ENCODE results near the gene LMF1. TPM values are rescaled to one million over a fixed set of nuclear protein-coding genes. Genes with fewer than 3 reads are reported as not detected.

LMF1 gene
- total RNA-seq, 1 donor from 2014 or later = 2.1 TPM

DNA sequence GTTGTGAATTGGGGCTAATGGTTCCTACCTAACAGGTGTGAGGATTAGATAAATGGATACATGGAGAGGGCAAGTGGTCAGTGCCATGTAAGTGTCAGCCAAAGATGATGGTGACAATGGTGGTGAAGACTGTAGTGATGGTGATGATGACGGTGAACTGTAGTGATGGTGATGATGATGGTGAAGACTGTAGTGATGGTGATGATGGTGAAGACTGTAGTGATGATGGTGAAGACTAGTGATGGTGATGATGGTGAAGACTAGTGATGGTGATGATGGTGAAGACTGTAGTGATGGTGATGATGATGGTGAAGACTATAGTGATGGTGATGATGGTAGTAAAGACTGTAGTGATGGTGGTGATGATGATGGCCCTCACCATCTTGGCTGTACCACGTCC lies 152.2 kb downstream of the LMF1 start:
- Histone ChIP-seq H3K27me3 (ENCODE audit: control insufficient read depth, insufficient read depth, low read length) (no peaks in the 10 kb centered on the region), H3K4me3 (ENCODE audit: low read depth, low read length) (no peak overlapping the region), H3K36me3 (ENCODE audit: control insufficient read depth, insufficient read depth, low read length) (no peaks in the 10 kb centered on the region)
- peak; percentile 100 for FAIRE-seq
- TF ChIP-seq, protein P1, sequence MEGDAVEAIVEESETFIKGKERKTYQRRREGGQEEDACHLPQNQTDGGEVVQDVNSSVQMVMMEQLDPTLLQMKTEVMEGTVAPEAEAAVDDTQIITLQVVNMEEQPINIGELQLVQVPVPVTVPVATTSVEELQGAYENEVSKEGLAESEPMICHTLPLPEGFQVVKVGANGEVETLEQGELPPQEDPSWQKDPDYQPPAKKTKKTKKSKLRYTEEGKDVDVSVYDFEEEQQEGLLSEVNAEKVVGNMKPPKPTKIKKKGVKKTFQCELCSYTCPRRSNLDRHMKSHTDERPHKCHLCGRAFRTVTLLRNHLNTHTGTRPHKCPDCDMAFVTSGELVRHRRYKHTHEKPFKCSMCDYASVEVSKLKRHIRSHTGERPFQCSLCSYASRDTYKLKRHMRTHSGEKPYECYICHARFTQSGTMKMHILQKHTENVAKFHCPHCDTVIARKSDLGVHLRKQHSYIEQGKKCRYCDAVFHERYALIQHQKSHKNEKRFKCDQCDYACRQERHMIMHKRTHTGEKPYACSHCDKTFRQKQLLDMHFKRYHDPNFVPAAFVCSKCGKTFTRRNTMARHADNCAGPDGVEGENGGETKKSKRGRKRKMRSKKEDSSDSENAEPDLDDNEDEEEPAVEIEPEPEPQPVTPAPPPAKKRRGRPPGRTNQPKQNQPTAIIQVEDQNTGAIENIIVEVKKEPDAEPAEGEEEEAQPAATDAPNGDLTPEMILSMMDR (IDR thresholded peaks at IDR 0.05; ENCODE audit: insufficient read depth, low read length, severe bottlenecking) = no peak
- no peak for DNase-seq (ENCODE audit: low read depth)

DNA sequence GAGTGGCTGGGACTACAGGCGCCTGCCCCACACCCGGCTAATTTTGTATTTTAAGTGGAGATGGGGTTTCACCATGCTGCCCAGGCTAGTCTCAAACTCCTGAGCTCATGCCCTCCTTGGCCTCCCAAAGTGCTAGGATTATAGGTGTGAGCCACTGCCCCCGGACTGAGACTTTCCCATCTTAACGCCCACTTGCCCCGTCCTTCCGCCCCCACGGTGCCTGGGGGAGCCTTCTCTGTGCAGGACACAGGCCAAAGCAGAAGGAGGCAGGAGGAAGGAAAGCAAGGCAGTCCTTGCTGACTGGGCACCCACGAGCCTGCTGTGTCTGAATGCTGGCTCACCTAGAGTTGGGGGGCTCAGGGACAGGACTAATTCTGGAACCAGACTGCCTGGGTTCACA lies 152.7 kb downstream of the LMF1 start:
- TF ChIP-seq, protein P1 (IDR thresholded peaks at IDR 0.05; ENCODE audit: insufficient read depth, low read length, severe bottlenecking) = no peak
- Histone ChIP-seq H3K27me3 (ENCODE audit: control insufficient read depth, insufficient read depth, low read length) (peaks cover 3% of the 10 kb centered on the region), H3K36me3 (ENCODE audit: control insufficient read depth, insufficient read depth, low read length) (no peaks in the 10 kb centered on the region), H3K4me3 (ENCODE audit: low read depth, low read length) (no peak overlapping the region)
- FAIRE-seq (no peak), DNase-seq (ENCODE audit: low read depth) (no peak)

GRCh38 chr16:817001-817906 lies 153.5 kb downstream of the LMF1 start:
- Histone ChIP-seq H3K27me3 (ENCODE audit: control insufficient read depth, insufficient read depth, low read length) (peaks cover 3% of the 10 kb centered on the region), H3K36me3 (ENCODE audit: control insufficient read depth, insufficient read depth, low read length) (no peaks in the 10 kb centered on the region), H3K4me3 (ENCODE audit: low read depth, low read length) (no peak overlapping the region)
- no peak for FAIRE-seq
- no peak for DNase-seq (ENCODE audit: low read depth)
- TF ChIP-seq, protein P1 (IDR thresholded peaks at IDR 0.05; ENCODE audit: insufficient read depth, low read length, severe bottlenecking) = no peak

DNA sequence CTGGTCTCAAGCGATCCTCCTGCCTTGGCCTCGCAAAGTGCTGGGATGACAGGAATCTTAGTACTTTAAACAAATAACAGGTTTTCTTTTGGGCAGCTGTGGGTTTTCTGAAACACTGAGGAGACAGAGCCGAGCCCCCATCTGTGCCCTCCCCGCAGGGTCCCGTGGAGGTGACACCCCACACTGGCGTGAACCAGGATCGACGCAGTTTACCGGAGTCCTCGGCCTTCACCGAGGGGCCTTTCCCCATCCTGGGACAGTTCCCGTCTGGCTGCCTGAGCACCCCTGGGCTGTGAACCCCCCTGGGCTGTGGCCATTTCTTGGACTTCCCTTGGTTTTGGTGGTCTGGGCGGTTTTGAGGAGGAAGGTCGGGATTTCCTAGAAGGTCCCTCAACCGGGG lies 154.9 kb downstream of the LMF1 start:
- no peak for FAIRE-seq
- TF ChIP-seq, protein P1 (IDR thresholded peaks at IDR 0.05; ENCODE audit: insufficient read depth, low read length, severe bottlenecking) = no peak
- no peak overlapping the region for H3K4me3 ChIP-seq (ENCODE audit: low read depth, low read length)
- no peak for DNase-seq (ENCODE audit: low read depth)
- no peaks in the 10 kb centered on the region for H3K36me3 ChIP-seq (ENCODE audit: control insufficient read depth, insufficient read depth, low read length)
- peaks cover 3% of the 10 kb centered on the region for H3K27me3 ChIP-seq (ENCODE audit: control insufficient read depth, insufficient read depth, low read length)

DNA sequence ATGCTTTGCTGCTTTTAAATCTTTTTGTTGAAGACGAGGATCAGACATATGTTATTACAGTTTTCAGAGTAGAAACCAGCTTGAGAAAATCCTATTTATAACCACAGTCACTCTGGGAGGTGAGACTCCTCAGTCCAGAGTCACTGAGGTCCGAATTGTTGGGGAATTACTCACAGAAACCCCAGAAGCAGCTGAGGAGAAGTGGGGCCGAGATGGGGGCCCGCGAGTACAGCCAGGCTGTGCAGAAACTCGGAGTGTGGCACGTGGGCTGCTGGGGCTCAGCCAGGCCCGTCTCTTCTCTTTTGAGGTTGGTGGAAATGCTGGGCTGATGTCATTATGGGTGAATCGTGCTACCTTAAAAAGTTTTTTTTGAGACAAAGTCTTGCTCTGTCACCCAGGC lies 155.8 kb downstream of the LMF1 start:
- Histone ChIP-seq H3K4me3 (ENCODE audit: low read depth, low read length) (no peak overlapping the region), H3K36me3 (ENCODE audit: control insufficient read depth, insufficient read depth, low read length) (no peaks in the 10 kb centered on the region), H3K27me3 (ENCODE audit: control insufficient read depth, insufficient read depth, low read length) (peaks cover 3% of the 10 kb centered on the region)
- FAIRE-seq = no peak
- DNase-seq (ENCODE audit: low read depth) = no peak
- TF ChIP-seq, protein P1 (IDR thresholded peaks at IDR 0.05; ENCODE audit: insufficient read depth, low read length, severe bottlenecking) = no peak
